GM15510 (cell line): Measurements from ENCODE around the gene MYO9A.

Experiments used
- POLR2A ChIP-seq: IDR thresholded peaks from 3 replicates; pipeline ENCODE4 v1.6.1; 2011; ENCODE audit warnings: borderline replicate concordance; ENCODE audit not compliant: insufficient read length; ENCODE audit errors: extremely low read depth

Gene MYO9A

DNA sequence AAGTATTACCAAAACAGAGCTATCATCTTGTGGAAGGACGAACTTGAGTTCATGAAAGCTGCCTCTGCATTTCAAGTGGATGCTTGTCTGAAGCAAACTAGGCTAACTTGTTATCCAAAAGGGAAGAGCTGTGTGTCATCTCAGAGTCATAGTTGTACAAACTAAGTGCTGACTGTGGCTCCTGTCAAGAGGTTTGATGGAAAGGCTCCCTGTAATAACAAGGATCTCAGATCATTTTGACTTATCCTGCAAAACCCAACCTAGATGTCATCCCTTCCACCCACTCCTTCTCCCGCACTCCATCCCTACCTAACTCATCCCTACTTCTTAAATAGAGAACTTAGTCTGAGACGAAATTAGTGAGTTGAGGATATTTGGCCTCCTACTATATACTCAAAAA is 196.8 kb downstream of the MYO9A start:
- TF ChIP-seq POLR2A = no peak

DNA sequence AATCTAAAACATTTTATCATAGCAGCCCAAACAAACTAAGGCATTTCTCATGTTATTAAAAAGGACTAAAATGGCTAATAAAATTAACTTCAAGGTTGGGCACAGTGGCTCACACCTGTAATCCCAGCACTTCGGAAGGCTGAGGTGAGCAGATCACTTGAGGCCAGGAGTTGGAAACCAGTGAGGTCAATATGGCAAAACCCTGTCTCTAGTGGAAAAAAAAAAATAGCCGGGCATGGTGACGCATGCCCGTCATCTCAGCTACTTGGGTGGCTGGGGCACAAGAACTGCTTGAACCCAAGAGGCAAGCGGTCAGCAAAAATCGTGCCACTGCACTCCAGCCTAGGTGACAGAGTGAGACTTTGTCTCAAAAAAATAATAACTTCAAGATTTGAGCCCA is 197.4 kb downstream of the MYO9A start:
- no peak for TF ChIP-seq POLR2A

DNA sequence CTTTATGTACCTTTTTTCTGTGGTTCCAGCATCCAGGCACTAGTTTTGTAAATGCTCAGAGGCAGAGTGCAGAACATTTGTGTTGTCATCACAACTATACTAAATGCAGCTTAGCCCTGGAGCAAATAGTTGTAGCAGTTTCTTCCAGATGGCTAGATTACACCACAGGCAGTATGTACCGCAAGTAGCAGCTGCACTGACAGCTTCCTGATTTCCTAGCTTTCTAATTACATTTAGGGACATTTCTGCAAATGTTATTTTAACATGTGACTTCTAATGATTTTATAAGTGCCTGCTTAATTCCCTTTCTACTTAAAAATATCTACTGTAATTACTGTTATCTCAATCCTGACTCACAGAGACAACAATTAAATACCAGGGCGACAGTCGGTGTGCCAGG is 201.1 kb downstream of the MYO9A start:
- no peak for TF ChIP-seq POLR2A

DNA sequence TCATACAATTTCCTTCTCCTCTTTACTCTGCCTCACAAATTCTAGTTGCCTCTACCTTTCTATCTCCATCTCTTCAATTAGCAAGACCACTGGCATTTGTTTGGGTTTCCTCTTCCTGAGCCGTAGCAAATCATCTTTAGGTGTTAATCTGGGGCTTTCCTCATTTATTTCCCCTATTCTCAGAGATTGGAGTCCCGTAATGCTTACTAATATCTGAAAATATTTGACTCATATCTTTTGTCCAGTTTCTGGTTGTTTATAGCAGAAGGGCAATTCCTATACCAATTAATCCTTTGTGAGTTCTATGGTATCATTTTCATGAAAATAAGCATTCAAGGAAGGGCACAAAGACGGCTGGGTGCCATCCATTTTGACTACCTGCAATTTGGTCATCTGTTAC is 203.9 kb downstream of the MYO9A start:
- TF ChIP-seq POLR2A = no peak

DNA sequence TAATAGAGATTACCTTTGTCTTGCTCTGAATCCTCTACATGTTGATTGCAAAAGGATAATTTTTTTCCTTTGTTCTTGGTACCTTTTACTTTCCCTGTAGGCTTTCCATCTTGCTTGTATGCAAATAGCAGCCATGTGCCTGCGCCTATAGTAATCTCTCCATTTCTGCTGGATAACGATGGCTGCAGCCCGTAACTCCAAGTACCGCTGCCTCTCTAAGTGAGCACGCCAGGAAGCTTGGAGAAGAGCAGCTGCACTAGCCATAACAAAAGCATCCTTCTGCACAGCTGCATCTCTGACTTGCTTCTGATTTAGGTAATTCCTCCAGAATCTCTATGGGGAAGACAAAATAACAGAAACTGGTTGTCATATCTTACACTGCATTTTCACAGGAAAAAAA is 218.3 kb downstream of the MYO9A start:
- TF ChIP-seq POLR2A = no peak

DNA sequence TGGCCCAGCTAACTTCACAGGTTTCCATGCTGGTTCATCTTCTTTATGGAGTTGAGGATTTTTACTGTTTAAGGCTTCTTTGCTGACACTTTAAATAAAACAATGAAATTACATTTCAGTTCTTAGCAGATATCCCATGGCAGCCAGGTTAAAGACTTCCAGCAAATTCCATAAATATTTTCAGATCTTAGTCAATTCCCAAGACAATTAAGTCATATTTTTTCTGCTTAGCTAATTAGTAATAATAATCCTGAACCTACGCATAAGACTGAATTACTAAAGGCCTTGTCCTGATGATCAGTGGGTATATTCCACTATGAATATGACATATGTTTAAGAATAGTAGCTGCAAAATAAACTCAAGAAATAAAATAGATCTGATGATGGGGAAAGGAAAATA is 224.3 kb downstream of the MYO9A start:
- TF ChIP-seq POLR2A = no peak

DNA sequence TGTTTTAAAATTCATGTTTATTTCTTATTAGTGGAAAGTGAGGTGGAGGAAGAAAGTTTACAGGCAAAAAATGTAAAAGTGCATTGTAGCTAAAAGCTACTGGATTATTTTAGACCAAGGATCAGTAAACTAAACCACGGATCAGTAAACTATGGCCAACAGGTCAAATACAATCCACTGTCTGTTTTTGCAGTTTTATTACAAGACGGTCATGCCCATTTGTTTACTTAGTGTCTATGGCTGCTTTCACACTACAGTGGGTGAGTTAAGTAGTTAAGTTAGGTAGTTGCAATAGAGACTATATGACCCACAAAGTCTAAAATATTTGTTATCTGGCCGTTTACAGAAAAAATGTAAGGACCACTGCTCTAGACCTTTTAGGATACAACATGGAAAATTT is 225.6 kb downstream of the MYO9A start:
- no peak for TF ChIP-seq POLR2A

DNA sequence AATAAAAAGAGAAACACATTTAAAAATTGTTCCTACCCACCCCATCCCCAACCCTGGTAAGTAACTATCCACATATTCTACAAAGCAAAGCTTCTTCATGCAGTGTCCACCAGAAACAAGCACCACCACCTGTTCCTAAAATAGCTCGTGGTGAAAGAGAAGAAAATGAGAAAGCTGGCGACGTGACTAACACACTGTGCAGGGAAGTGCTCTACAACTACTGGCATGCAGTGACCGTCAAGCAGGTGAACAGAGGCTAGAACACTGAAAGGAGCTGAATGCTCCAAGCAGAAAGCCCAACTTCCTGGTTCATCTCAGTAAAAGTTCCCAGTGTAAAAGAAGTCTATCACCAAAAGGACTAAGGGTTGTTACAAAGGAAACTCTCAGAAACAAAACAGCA is 226.9 kb downstream of the MYO9A start:
- TF ChIP-seq POLR2A = no peak

DNA sequence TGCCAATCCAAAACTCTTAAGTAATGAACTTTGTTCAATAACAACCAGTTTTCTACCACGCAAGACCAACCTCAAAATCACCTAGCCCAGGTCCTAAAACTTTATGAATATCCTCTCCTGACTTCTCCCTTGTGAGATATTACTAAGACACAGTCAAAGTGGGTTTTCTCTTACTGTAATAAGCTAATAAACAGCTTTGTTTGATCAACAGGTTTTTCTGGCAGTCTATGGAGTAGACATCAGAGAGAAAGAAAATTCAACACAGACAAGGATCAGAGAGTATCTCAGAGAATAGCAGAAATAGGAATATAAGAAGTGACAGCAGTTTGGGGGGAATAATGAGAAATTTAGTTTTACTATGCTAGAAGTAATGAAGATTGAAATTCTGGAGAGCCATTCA is 228.0 kb downstream of the MYO9A start:
- TF ChIP-seq POLR2A = no peak

DNA sequence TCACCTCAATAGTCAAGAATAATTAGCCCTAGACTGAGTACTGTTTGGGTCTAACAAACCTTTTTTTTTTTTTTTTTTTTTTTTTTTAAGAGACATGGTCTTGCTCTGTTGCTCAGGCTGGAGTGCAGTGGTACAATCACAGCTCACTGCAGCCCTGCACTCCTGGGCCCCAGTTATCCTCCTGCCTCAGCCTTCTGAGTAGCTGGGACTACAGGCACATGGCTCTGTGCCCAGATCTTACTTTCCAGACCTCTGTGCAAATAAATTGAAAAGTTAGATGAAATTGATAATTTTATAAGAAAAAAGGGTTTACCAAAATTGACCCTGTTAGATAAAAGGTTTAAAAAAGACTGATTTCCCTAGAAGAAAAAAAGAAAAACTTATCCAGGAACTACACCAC is 228.6 kb downstream of the MYO9A start:
- TF ChIP-seq POLR2A = no peak

DNA sequence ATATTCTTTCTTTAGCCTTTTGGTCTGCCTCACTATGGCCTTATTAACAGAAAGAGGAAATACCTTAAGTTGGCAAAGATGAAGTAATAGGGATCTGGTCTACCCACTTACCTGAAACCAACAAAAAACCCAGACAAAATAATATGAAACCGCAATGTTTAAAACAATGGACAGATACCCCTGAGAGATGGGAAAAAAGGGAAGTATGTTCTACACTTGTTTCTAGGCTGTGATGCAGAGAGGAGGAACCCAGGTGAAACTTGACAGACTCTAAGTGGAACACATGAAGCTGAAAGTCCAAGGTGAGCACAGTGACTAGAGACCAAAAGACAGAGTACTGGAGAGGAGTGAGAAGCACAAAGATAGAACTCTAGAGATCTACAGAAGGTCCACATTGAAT is 229.2 kb downstream of the MYO9A start:
- TF ChIP-seq POLR2A = no peak

DNA sequence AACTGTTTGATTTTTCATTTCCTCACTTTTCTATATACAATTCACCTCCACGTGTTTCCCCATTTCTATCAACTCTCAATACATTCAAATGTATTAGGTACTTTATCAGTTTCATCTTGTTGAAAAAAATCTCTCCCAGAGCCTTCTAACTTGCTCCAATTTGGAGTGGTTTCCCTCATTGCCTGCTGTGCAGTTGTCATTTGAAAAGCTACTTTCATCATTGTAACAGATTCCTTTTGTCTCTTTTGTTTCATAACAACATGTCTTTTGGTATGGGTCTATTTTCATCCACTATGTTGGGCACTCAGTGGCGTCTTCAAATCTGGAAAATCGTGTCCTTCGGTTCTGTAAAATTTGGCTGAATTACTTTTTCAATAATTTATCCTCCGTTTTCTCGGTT is 232.6 kb downstream of the MYO9A start:
- TF ChIP-seq POLR2A = no peak

DNA sequence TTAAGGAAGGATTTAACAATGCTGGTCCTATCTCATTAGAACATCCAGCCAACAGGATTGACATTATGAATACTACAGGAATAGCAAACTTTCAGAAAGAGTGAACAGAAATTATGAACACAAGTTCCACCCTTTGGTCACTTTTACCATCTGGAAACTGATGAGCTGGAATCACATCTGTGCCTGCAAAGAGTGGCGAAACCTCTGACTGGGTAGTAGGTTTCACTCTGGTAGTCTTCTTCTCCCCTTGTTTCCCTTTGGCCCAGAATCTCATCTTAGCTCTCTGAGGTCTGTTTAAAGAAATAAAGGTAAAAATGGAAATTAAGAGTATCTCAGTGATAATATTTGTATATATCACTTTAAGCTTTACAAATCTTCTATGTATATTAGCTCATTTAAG is 234.5 kb downstream of the MYO9A start:
- no peak for TF ChIP-seq POLR2A

DNA sequence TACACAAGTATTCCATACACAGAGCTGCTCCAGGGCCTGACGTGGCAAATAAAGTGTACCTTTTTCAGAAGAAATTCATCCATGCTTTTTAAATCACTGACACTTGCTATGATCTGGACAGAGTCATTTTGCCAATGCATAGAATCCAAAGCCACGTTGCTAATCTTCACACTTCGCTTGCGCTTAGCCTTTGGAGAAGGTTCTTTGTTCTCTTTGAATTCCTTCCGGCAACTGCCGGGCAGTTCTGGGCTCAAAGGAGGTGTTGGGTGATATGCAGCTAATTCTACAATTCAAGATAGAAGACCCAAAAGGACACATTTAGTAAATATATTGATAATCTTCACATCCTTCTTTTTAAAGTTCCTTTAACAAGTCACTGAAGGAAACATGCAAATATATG is 237.7 kb downstream of the MYO9A start:
- no peak for TF ChIP-seq POLR2A

DNA sequence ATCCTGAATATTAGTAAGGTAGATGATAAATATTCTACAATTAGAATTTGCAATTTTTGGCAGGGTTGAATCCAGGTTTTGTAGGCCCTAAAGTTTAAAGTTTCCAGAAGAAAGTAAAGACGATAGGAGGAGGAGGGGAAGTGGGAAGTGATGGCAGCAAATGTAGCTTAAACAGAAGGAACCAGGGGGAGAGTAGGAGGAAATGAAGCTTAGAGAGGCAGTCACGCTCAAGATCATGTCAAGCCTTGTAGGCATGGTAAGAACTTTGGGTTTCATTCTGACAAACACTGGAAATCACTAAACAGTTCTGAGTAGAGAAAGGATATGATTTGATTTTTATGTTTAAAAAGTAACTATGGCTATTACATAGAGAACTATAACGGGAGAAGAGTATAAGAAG is 243.7 kb downstream of the MYO9A start:
- no peak for TF ChIP-seq POLR2A

DNA sequence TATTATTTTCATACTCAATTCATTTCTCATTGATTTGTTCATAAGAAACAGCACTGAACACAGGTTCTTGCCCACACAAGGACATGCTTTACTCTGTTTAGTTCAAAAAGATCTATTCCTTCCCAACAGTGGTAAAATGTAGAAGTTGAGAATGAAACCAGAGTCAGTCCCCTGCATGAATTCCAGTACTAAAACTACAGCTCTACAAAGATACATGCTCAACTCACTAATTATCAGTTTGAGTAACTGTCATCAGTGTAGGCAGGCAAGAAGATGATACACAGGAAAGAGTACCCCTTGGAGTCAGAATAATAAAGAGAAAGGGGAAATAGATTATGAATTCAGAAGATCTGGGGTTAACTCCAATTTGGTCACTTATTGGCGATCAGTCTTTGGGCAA is 264.4 kb downstream of the MYO9A start:
- TF ChIP-seq POLR2A = no peak

DNA sequence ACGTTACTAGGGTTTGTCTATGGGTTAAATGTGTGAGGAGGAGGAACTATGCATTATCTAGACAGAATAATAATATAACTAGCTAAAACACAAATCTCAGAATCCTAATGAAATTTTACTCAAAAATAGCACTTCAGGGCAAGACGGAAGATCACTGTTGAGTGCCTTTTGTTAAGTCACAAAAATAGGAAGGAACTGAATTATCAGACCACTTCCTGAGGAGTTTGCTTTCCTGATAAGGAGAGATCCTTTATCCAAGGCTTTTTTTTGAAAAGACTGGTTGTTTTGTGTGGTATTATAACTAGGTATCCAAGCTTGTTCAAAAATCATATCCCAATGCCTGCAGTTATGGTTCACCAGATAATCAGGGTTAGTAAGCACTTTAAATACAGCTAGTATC is 273.0 kb downstream of the MYO9A start:
- TF ChIP-seq POLR2A = no peak

DNA sequence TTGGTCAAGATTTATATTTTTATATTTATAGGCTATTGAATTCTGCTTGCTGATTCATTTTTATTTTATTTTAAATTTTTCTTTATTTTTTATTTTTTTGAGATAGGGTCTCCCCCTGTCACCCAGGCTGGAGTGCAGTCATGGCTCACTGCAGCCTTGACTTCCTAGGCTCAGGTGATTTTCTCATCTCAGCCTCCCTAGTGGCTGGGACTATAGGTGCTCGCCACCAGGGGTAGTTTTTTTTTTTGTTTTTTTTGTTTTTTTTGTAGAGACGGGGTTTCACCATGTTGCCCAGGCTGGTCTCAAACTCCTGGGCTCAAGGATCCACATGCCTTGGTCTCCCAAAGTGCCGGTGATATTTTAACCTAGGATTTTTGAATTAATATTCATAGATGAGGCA is 276.4 kb downstream of the MYO9A start:
- no peak for TF ChIP-seq POLR2A

DNA sequence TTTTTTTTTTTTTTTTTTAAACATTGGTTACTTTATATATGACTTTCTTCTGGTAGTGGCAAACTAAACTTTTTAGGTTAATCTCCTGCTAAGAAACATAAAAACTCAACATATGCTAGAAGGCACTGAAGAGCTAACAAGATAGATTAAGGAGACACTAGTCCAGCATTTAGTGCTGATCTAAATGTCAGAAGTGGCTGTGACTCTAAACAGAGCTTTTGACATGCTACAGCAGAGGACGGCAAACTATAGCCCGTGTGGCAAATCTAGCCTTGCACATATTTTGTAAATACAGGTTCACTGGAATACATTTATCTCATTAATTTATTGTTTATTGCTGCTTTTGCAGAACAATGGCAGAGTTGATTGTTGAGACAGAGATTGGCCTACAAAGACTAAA is 287.0 kb downstream of the MYO9A start:
- no peak for TF ChIP-seq POLR2A

DNA sequence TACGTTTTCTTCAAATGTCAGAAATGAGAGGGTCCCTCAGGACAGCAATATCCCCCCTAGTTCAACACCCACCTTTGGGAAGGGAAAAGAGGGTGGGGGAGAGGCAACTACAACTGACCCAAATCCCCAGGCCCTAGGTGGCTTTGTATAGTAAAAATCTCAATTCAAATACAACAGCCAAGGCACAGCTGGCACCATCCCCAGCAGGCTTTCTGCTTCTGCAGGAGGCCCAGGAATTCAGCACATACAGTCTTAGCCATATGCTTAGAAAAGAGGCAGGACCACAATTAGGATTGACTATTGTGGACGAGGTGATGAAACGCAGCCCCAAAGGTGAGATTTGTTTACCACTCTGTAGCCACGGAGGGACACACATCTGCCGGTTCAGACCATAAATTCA is 291.8 kb downstream of the MYO9A start:
- TF ChIP-seq POLR2A = no peak
